ENCODE measurements around the gene CDK14.

CDK14 gene

DNA sequence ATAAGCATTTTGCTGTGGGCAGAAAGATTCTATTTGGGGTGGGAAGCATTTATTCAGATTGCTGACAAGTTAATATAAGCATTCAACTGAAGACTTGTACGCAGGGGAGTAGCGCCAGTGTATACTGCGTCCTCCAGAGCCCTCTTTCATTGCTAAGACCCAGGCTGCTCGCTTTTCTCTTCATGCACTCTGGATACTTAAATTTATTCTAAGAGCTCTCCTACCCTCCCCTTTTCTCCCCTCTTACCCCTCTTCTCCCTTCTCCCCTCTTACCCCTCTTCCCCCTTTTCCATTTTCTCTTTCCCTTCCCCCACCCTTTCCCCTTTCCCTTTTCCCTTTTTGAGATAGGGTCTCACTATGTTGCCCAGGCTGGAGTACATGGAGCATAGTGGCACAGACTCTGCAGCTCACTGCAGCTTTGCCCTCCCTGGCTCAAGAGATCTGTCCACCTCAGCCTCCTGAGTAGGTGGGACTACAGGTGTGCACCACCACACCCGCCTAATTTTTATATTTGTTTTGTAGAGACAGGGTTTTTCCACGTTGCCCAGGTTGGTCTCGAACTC, 125.8 kb downstream of the CDK14 start:
- TF ChIP-seq, protein P1, sequence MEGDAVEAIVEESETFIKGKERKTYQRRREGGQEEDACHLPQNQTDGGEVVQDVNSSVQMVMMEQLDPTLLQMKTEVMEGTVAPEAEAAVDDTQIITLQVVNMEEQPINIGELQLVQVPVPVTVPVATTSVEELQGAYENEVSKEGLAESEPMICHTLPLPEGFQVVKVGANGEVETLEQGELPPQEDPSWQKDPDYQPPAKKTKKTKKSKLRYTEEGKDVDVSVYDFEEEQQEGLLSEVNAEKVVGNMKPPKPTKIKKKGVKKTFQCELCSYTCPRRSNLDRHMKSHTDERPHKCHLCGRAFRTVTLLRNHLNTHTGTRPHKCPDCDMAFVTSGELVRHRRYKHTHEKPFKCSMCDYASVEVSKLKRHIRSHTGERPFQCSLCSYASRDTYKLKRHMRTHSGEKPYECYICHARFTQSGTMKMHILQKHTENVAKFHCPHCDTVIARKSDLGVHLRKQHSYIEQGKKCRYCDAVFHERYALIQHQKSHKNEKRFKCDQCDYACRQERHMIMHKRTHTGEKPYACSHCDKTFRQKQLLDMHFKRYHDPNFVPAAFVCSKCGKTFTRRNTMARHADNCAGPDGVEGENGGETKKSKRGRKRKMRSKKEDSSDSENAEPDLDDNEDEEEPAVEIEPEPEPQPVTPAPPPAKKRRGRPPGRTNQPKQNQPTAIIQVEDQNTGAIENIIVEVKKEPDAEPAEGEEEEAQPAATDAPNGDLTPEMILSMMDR (IDR thresholded peaks at IDR 0.05) = no peak

DNA sequence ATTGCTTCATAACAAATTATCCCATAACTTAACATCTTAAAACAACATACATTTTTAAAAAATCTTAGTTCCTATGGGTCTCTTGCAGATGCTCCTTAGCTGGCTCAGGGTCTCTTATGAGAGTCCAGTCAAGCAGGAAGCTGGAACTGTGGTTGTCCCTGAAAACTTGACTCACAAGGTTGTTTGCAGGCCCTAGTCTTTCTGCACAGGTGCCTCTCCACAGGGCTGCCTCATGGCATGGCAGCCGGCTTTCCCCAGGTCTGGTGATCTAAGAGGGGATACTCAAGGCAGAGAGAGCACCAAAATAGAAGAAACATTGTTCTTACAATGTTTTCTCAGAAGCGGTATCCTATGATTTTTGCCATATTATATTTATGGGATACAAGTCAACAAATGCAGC, 127.1 kb downstream of the CDK14 start:
- TF ChIP-seq, protein P1 (IDR thresholded peaks at IDR 0.05) = no peak

DNA sequence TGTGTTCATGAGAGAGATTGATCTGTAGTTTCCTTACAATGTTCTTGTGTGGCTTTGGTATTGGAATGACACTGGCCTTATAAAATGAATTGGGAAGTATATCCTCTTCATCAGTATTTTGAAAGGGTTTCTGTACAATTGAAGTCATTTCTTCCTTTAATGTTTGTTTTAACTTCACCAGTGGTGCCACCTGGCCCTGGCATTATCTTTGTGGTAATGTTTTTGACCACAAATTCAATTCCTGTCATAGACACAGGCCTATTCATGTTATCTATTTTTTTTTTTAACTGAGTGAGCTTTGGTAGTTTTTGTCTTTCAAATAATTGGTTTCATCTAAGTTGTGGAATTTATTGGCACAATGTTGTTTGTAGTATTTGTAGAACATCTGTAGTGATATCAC, 127.7 kb downstream of the CDK14 start:
- TF ChIP-seq, protein P1 (IDR thresholded peaks at IDR 0.05) = no peak

DNA sequence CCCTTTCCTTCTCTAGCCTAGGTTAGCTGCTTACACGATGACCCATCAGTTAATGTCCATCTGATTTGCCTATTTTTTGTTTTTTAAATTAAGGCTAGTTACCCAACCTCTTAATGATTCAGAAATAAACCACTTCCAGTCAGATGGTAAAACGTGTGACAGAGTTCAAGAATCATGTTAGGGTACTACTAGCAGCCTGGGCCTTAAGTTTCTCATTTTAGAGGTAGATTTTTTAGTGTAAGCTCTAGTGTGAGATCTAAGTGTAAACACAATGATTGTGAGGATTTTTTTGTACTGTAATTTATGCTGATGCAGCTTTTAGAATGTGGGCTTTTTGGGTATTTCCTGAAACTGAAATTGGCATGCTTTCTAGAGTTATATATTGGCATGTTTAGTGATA, 130.0 kb downstream of the CDK14 start:
- TF ChIP-seq, protein P1 (IDR thresholded peaks at IDR 0.05) = no peak

DNA sequence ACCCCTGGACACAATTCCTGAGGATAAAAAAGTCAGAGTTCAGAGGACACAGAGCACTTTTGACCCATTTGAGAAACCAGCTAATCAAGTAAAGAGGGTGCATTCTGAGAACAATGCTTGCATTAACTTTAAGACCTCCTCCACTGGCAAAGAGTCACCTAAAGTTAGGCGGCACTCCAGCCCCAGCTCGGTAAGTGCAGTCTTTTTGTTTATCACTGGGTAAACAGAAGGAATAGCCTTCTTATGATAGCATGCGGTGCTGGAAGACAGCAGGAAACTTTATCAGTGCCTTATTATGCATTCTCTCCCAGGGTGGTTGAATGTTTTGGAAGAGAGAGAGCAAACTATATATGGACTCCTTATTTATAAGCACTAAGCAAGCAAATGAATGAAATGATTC, 130.5 kb downstream of the CDK14 start:
- TF ChIP-seq, protein P1 (IDR thresholded peaks at IDR 0.05) = no peak

DNA sequence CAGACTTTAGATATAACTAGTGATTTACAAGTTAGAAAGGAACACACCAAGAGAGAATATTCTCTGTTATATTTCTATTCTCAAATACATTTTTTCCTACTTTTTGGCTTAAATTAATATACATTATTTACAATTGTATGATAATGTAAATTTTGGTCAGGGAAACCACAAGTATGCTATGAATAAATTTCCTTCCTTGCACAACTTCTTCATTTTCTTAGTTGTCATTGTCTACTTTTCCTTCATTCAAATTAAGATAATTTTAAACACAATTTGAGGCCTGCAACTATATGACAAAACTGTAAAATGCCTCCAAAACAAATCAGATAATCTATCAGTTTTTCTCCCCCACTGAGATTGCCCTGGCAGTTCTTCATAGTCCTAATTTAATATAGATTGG, 131.3 kb downstream of the CDK14 start:
- TF ChIP-seq, protein P1 (IDR thresholded peaks at IDR 0.05) = no peak

DNA sequence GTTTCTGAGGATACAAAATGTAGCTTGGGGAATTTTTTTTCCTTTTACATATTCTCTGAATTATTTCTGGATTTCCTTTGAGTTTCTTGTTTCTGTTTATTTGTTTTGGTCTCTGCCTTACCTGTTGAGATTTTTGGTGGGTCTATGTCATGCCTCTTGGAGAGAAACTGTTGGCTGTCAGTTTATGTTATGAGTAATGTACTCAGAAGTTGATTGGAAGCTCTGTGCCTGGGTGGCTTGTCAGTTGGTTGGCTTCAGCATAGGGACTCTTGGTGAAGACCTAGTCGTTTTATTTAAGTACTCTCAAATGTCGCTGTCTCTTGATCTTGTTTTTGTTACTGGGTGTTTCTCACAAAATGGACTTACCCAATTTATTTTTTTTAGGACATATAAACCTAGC, 132.4 kb downstream of the CDK14 start:
- TF ChIP-seq, protein P1 (IDR thresholded peaks at IDR 0.05) = no peak

DNA sequence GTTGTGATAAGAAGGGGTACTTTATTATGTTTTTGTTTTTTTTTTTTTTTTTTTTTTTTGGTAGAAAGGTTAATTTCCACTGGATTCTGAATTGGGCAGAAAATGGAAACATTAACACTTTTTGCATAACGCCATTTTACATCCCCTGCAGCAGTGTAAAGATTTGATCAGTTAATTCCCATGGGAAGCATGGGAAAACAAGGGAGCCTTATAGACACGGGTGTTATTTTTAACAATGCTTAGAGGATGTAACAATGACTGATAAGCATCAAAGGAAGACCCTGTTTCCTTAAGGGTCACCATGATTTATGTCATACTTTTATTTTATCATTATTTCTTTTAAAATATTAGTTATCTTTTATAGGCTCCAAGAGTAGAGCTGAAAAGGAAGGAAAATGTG, 140.2 kb downstream of the CDK14 start:
- TF ChIP-seq, protein P1 (IDR thresholded peaks at IDR 0.05) = no peak

All from LNCAP (cell line).